ENCODE data around the gene WNT7B.

DNA sequence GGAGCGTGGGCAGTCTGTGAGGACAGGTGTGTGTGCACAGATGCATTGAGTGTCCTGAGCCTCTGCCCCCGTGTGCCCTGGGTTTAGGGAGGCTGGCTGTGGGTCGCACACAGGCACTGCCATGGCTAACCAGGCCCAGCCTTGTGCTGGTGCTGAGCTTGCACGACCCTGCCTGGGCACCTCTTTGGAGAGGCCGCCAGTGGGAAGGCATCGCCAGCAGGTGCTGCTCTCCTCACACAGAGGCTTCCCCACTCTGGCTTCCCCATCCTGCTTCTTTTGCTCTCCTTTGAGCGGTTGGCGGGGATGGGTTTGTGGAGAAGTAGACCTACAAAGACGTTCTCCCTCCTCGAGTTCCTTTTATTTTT is 4.1 kb downstream of the WNT7B start:
- TF ChIP-seq, protein P1, sequence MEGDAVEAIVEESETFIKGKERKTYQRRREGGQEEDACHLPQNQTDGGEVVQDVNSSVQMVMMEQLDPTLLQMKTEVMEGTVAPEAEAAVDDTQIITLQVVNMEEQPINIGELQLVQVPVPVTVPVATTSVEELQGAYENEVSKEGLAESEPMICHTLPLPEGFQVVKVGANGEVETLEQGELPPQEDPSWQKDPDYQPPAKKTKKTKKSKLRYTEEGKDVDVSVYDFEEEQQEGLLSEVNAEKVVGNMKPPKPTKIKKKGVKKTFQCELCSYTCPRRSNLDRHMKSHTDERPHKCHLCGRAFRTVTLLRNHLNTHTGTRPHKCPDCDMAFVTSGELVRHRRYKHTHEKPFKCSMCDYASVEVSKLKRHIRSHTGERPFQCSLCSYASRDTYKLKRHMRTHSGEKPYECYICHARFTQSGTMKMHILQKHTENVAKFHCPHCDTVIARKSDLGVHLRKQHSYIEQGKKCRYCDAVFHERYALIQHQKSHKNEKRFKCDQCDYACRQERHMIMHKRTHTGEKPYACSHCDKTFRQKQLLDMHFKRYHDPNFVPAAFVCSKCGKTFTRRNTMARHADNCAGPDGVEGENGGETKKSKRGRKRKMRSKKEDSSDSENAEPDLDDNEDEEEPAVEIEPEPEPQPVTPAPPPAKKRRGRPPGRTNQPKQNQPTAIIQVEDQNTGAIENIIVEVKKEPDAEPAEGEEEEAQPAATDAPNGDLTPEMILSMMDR (IDR thresholded peaks at IDR 0.05): no peak
- TF ChIP-seq POLR2A (IDR thresholded peaks at IDR 0.05): no peak

Measured in Peyer's patch (tissue), 4 donors.